Sigmoid colon (tissue), 7 donors: ENCODE measurements around the gene OR10A6. TPM values are rescaled to one million over a fixed set of nuclear protein-coding genes. Genes with fewer than 3 reads are reported as not detected.

Experiments used
- DNase-seq: peaks from one replicate; pipeline ENCODE4 v3.0.0-alpha.2; 2019
- H3K27ac ChIP-seq, 4 donors: fragments of 200-600 bp; sonication (generic); one replicate each; pipeline ENCODE4 v1.5.1; 2016 to 2019; ENCODE audit warnings: mild to moderate bottlenecking in 1 of 4
- H3K27me3 ChIP-seq, 3 donors: fragments of 200-600 bp; sonication (generic); one replicate each; pipeline ENCODE4 v1.5.1; 2019; ENCODE audit warnings: mild to moderate bottlenecking in 1 of 3
- H3K36me3 ChIP-seq, 4 donors: fragments of 200-600 bp; sonication (generic); one replicate each; pipeline ENCODE4 v1.5.1; 2016 to 2019
- H3K4me1 ChIP-seq, 4 donors: fragments of 200-600 bp; sonication (generic); one replicate each; pipeline ENCODE4 v1.5.1; 2017 to 2019
- H3K4me3 ChIP-seq, 4 donors: fragments of 200-600 bp; sonication (generic); one replicate each; pipeline ENCODE4 v1.5.1; 2017 to 2019; ENCODE audit warnings: mild to moderate bottlenecking in 2 of 4, moderate library complexity in 1 of 4
- H3K9me3 ChIP-seq, 4 donors: fragments of 200-600 bp in 3 of 4; sonication (generic) in 3 of 4; one replicate each; pipeline versions ENCODE4 v1.5.1 to v1.6.1; 2013 to 2019
- EP300 ChIP-seq, 4 donors: sonication (generic); formaldehyde crosslinking; IDR thresholded peaks; one replicate each; pipeline ENCODE4 v1.6.1; 2017; ENCODE audit warnings: antibody characterized with exemption in 4 of 4
- POLR2A ChIP-seq, 2 donors: fragments of 450-650 bp; IDR thresholded peaks; one replicate each; pipeline ENCODE4 v1.6.1; 2016; ENCODE audit warnings: antibody characterized with exemption in 2 of 2, mild to moderate bottlenecking in 2 of 2, moderate library complexity in 2 of 2
- POLR2AphosphoS5 ChIP-seq, 4 donors: sonication (generic); formaldehyde crosslinking; IDR thresholded peaks; one replicate each; pipeline ENCODE4 v1.6.1; 2017; ENCODE audit warnings: antibody characterized with exemption in 4 of 4
- WGBS, 2 donors: extraction: QIAGEN DNeasy Blood & Tissue Kit; methylation state at CpG; one replicate each; pipeline ENCODE4 v1.1.7; 2013; 5-methylcytosine and 5-hydroxymethylcytosine counted together
- intact Hi-C: fragments of 100-400 bp; cut with DNase I; formaldehyde crosslinking; loops from one replicate; pipeline ENCODE4 v1.15.1; 2023
- polyA plus RNA-seq, 3 donors: library from polyadenylated mRNA; stranded (reverse); fragments of 200-250 nt; gene quantifications; one replicate each; pipeline ENCODE4 v1.2.3, GENCODE V29; 2013
- total RNA-seq, 4 donors: library from RNA; depleted of rRNA; stranded (reverse); fragments of >200 nt; gene quantifications; one replicate each; pipeline ENCODE4 v1.1.0, GENCODE V29; 2016
- TF ChIP-seq, protein P1 (sequence below), 4 experiments: fragments of 450-650 bp in 3 of 4; fragments of 200-600 bp in 1 of 4; IDR thresholded peaks; one replicate each; pipeline ENCODE4 v1.5.1; 2016 to 2019; ENCODE audit warnings: antibody characterized with exemption in 4 of 4, mild to moderate bottlenecking in 3 of 4, moderate library complexity in 2 of 4
- donor health status: healthy with polysubstance abuse.
- donor health status: Bipolar disorder and iron deficiency.
- donor health status: healthy.

Gene OR10A6
- total and polyA plus RNA-seq, 7 donors: not detected

DNA sequence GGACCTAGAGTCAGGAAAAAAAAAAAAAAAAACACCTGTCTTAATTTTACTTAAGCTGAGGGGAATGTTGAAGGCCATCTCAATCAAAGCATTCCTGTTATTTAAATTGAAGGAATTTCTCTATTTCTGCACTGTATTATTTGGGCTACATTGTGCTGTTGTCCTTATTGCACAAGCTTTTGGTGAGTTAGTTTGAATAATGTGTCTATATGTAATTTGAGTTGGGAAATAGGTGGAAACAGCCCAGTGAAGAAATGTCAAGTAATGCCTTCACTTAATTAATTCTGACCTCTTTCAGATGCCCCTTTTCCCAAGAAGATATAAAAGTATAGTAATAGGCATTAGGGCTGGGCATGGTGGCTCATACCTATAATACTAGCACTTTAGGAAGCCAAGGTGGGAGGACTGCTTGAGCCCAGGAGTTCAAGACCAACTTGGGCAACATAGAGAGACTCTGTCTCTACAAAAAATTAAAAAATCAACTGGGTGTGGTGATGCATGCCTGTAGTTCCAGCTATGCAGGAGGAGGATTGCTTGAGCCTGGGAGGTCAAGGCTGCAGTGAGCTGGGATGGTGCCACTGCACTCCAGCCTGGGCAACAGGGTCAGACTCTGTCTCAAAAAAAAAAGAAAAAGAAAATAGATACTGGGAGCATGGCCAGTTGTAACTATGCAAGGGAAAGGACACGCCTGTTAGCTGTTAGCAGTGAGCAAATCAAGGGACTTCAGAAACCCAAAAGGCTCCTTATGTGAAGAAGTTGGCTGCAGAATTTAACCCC is 34.9 kb downstream of the OR10A6 start:
- TF ChIP-seq, protein P1, sequence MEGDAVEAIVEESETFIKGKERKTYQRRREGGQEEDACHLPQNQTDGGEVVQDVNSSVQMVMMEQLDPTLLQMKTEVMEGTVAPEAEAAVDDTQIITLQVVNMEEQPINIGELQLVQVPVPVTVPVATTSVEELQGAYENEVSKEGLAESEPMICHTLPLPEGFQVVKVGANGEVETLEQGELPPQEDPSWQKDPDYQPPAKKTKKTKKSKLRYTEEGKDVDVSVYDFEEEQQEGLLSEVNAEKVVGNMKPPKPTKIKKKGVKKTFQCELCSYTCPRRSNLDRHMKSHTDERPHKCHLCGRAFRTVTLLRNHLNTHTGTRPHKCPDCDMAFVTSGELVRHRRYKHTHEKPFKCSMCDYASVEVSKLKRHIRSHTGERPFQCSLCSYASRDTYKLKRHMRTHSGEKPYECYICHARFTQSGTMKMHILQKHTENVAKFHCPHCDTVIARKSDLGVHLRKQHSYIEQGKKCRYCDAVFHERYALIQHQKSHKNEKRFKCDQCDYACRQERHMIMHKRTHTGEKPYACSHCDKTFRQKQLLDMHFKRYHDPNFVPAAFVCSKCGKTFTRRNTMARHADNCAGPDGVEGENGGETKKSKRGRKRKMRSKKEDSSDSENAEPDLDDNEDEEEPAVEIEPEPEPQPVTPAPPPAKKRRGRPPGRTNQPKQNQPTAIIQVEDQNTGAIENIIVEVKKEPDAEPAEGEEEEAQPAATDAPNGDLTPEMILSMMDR (IDR thresholded peaks at IDR 0.05): no peak
- TF ChIP-seq EP300 (IDR thresholded peaks at IDR 0.05) (no peak), POLR2A (IDR thresholded peaks at IDR 0.05) (no peak), POLR2AphosphoS5 (IDR thresholded peaks at IDR 0.05) (no peak)
- Histone ChIP-seq H3K4me3 (no peak overlapping the region), H3K9me3 (peaks cover 0 to 5% (median 0%) of the 10 kb centered on the region in 4 donors), H3K27me3 (no peaks in the 10 kb centered on the region), H3K4me1 (no peaks in the 10 kb centered on the region), H3K36me3 (no peaks in the 10 kb centered on the region), H3K27ac (no peak overlapping the region)
- intact Hi-C loops: no loop called here
- WGBS, 2 donors: 11 to 54% methylated on average over 1 of the region's 1 CpG
- DNase-seq: no peak

DNA sequence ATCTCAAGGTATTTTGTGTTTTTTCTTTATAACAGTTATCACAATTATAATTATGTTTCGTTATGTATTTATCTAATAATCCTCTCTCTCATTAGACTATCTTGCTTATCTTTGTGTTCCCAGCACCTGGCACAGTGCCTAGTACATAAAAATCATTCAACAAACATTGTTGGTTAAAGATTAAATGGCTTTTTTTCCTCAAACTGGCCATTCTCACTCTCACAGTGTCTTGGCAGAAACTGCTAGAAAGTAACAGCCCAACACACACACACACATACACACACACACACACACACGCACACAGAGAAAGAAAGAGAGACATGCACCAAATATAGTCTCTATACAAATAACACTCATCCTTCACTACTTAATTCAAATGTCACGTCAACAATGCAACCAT is 36.8 kb downstream of the OR10A6 start:
- WGBS, 2 donors: 8 to 56% methylated on average over 3 of the region's 3 CpGs
- no peaks in the 10 kb centered on the region for H3K4me1 ChIP-seq
- no peak overlapping the region for H3K4me3 ChIP-seq
- peaks cover 0 to under 1% (median 0%) of the 10 kb centered on the region in 4 donors for H3K9me3 ChIP-seq
- no peaks in the 10 kb centered on the region for H3K36me3 ChIP-seq
- no peak overlapping the region for H3K27ac ChIP-seq
- no peak for DNase-seq
- no peak for TF ChIP-seq POLR2AphosphoS5 (IDR thresholded peaks at IDR 0.05)
- TF ChIP-seq EP300 (IDR thresholded peaks at IDR 0.05): no peak
- no peak for TF ChIP-seq POLR2A (IDR thresholded peaks at IDR 0.05)
- TF ChIP-seq, protein P1 (IDR thresholded peaks at IDR 0.05): no peak
- intact Hi-C loops: loop anchor here (5.0 kb wide), 1 partner anchor 208 kb away; no protein-coding TSS in a partner anchor
- no peaks in the 10 kb centered on the region for H3K27me3 ChIP-seq

- no peaks in the 10 kb centered on the region for H3K9me3 ChIP-seq
- H3K27me3 ChIP-seq: no peaks in the 10 kb centered on the region
- no peaks in the 10 kb centered on the region for H3K4me1 ChIP-seq
- no peak overlapping the region for H3K27ac ChIP-seq
- H3K4me3 ChIP-seq: no peak overlapping the region
- intact Hi-C loops: loop anchor here (1.0 to 5.0 kb wide), 2 partner anchors 94 to 209 kb away; partner anchors contain the start of gene EIF3F
- WGBS, 2 donors: 12 to 62% methylated on average over 2 of the region's 2 CpGs
- DNase-seq: no peak
- no peaks in the 10 kb centered on the region for H3K36me3 ChIP-seq
- TF ChIP-seq EP300 (IDR thresholded peaks at IDR 0.05) (no peak), POLR2AphosphoS5 (IDR thresholded peaks at IDR 0.05) (no peak), POLR2A (IDR thresholded peaks at IDR 0.05) (no peak)
- TF ChIP-seq, protein P1 (IDR thresholded peaks at IDR 0.05): no peak
These were observed 37.3 kb downstream of the OR10A6 start for GRCh38 chr11:7893796-7894195.

DNA sequence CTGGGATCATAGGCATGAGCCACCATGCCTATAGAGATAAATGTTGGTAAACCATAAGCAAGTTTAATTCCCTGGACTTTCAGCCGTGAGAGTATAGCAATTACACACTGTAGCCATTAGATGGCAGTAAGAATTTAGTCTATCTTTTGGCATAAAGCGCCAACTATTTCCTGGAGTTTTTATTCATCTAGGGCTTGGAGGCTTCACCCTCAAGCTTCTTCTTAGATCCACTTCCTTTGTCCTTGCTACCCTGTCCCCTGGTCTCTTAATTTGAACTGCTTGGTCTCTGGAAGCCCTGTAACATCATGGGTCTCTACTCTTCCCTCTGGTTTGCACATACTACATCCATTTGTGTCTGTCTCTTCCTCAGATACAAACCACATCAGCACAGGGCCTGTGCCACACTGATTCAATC is 38.2 kb downstream of the OR10A6 start:
- Histone ChIP-seq H3K4me1 (no peaks in the 10 kb centered on the region), H3K27me3 (no peaks in the 10 kb centered on the region), H3K4me3 (no peak overlapping the region), H3K9me3 (no peaks in the 10 kb centered on the region), H3K27ac (no peak overlapping the region), H3K36me3 (no peaks in the 10 kb centered on the region)
- no peak for DNase-seq
- 4 to 5% methylated on average over 2 of the region's 2 CpGs for WGBS, 2 donors
- intact Hi-C loops: loop anchor here (1.0 to 5.0 kb wide), 2 partner anchors 94 to 209 kb away; partner anchors contain the start of gene EIF3F
- TF ChIP-seq POLR2A (IDR thresholded peaks at IDR 0.05) (no peak), EP300 (IDR thresholded peaks at IDR 0.05) (no peak)
- TF ChIP-seq, protein P1 (IDR thresholded peaks at IDR 0.05): peak in 3 of 4 experiments; percentile 26 to 67 (median 51)
